OCI-LY7 (cell line): ENCODE measurements around the gene IQGAP3.

Source experiments
- EZH2phosphoT487 ChIP-seq: fragments of 200-600 bp; sonication (generic); IDR thresholded peaks from 2 replicates; pipeline ENCODE4 v1.6.1; 2018; ENCODE audit warnings: low read depth, borderline replicate concordance, mild to moderate bottlenecking, mixed run types, antibody characterized with exemption, low read length, moderate library complexity, mixed read lengths
- TF ChIP-seq, protein P1 (sequence below): fragments of 200-600 bp; sonication (generic); conservative IDR thresholded peaks from 2 replicates; pipeline ENCODE4 v1.5.1; 2014; ENCODE audit warnings: mild to moderate bottlenecking, antibody characterized with exemption, low read length, moderate library complexity, mixed read lengths

DNA sequence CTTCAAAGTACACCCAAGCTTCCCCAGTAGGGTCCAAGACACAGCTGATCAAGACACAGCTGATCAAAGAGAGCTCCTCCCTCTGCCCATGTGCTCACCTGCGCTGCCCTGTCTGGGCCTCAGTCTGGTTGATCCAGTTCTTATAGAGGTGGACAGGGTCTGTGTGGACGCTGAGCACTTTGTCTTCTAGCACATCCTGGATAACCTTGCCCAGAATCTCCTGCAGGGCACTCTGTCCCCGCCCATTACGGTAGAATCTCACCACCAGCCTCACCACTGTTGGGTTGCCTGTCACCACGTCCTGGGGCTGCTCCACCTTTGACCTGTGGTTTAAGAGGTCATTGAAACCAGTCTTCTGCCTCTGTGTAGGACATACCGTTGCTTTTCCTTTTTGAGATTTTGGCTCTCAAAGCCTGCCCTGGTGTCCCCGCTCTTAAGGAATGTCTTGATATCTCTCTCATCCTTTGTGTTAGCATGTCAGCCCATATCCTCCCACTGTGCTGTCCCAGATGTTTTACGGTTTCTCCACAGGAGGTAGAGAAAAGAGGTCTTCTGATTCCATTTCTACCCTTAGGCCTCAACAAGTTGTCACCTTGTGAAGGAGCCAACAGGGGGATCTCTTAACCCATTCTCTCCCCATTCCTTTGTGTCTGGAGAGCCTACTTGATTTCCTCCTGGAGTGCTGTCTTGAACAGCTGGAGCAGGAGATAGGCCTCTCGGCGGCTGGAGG is 33.5 kb downstream of the IQGAP3 start:
- TF ChIP-seq, protein P1, sequence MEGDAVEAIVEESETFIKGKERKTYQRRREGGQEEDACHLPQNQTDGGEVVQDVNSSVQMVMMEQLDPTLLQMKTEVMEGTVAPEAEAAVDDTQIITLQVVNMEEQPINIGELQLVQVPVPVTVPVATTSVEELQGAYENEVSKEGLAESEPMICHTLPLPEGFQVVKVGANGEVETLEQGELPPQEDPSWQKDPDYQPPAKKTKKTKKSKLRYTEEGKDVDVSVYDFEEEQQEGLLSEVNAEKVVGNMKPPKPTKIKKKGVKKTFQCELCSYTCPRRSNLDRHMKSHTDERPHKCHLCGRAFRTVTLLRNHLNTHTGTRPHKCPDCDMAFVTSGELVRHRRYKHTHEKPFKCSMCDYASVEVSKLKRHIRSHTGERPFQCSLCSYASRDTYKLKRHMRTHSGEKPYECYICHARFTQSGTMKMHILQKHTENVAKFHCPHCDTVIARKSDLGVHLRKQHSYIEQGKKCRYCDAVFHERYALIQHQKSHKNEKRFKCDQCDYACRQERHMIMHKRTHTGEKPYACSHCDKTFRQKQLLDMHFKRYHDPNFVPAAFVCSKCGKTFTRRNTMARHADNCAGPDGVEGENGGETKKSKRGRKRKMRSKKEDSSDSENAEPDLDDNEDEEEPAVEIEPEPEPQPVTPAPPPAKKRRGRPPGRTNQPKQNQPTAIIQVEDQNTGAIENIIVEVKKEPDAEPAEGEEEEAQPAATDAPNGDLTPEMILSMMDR, result no peak
- TF ChIP-seq EZH2phosphoT487, result no peak
